Chondrocyte (in vitro differentiated cells): Measurements from ENCODE around the gene STUM. TPM values are rescaled to one million over a fixed set of nuclear protein-coding genes. Genes with fewer than 3 reads are reported as not detected.
A peak's percentile ranks its signal among the peaks of the same experiment; 100 is the strongest.

Experiments used
- DNase-seq: peaks from one replicate; pipeline ENCODE4 v3.0.0; 2021; ENCODE audit warnings: mixed read lengths, low spot score
- H3K27ac Mint-ChIP-seq: one replicate; pipeline ENCODE4 v1.8.0; 2021; ENCODE audit warnings: mild to moderate bottlenecking, moderate library complexity, mixed read lengths; ENCODE audit not compliant: unreplicated experiment
- H3K27me3 Mint-ChIP-seq: 2 replicates; pipeline ENCODE4 v1.8.0; 2021; ENCODE audit warnings: low read depth, mixed read lengths
- H3K36me3 Mint-ChIP-seq: 2 replicates; pipeline ENCODE4 v1.8.0; 2021; ENCODE audit warnings: low read depth, mixed read lengths
- H3K4me1 Mint-ChIP-seq: 2 replicates; pipeline ENCODE4 v1.8.0; 2021; ENCODE audit warnings: low read depth, mild to moderate bottlenecking, mixed read lengths
- H3K4me3 Mint-ChIP-seq: one replicate; pipeline ENCODE4 v1.8.0; 2021; ENCODE audit warnings: mild to moderate bottlenecking, moderate library complexity, mixed read lengths; ENCODE audit not compliant: unreplicated experiment
- H3K9me3 Mint-ChIP-seq: 2 replicates; pipeline ENCODE4 v1.8.0; 2021; ENCODE audit warnings: low read depth, mixed read lengths
- total RNA-seq: library from RNA; stranded (reverse); gene quantifications from 3 replicates; pipeline ENCODE4 v1.2.1, GENCODE V29; 2021
- TF ChIP-seq, protein P1 (sequence below): fragments of 200-600 bp; sonication (generic); IDR thresholded peaks from 2 replicates; pipeline ENCODE4 v1.5.0; 2021; ENCODE audit warnings: antibody characterized with exemption, mild to moderate bottlenecking, moderate library complexity

STUM gene
- total RNA-seq, 1 donor from 2014 or later = 0.27 TPM

DNA sequence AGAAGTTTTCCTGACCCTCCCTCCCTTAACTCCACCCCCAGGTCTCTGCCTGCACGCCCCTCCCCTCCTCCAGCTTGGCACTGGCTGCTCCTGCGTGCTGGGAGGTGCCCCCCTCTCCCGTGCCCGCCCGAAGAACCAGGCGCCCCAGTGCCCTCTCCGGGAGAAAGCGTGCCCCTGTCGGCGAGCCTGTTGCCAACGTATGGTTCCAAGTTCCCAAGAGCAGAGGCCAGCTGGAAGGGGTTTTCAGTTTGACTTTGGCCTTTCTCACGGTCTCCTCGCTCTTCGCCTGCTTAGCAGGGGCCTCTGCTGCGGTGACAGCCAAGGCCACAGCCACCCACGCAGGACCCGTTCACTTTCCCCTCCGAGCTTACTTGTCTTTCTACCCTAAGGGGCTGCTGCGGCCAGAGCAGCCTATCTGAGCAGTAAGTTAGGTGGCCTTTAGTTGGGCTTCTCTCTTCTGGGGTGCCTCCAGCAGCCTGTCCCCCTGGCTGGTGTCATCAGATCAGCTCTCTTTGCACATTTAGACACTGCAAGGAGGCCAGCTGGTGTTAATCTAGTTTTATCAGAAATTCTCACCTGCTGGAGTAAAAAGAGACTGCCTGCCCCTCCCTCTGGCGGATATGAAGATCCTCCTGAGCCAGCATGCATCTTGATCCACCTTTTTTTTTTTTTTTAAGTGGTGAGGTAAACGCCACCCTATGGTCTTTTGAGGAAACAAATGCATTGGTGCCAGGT lies 1.5 kb downstream of the STUM start:
- TF ChIP-seq, protein P1, sequence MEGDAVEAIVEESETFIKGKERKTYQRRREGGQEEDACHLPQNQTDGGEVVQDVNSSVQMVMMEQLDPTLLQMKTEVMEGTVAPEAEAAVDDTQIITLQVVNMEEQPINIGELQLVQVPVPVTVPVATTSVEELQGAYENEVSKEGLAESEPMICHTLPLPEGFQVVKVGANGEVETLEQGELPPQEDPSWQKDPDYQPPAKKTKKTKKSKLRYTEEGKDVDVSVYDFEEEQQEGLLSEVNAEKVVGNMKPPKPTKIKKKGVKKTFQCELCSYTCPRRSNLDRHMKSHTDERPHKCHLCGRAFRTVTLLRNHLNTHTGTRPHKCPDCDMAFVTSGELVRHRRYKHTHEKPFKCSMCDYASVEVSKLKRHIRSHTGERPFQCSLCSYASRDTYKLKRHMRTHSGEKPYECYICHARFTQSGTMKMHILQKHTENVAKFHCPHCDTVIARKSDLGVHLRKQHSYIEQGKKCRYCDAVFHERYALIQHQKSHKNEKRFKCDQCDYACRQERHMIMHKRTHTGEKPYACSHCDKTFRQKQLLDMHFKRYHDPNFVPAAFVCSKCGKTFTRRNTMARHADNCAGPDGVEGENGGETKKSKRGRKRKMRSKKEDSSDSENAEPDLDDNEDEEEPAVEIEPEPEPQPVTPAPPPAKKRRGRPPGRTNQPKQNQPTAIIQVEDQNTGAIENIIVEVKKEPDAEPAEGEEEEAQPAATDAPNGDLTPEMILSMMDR = no peak
- no peak overlapping the region for H3K27ac Mint-ChIP-seq
- no peaks in the 10 kb centered on the region for H3K9me3 Mint-ChIP-seq
- H3K4me1 Mint-ChIP-seq = peaks cover 12% of the 10 kb centered on the region
- DNase-seq = no peak
- H3K36me3 Mint-ChIP-seq = no peaks in the 10 kb centered on the region
- peaks cover 41% of the 10 kb centered on the region for H3K27me3 Mint-ChIP-seq
- peak overlapping the region; percentile 64 for H3K4me3 Mint-ChIP-seq

DNA sequence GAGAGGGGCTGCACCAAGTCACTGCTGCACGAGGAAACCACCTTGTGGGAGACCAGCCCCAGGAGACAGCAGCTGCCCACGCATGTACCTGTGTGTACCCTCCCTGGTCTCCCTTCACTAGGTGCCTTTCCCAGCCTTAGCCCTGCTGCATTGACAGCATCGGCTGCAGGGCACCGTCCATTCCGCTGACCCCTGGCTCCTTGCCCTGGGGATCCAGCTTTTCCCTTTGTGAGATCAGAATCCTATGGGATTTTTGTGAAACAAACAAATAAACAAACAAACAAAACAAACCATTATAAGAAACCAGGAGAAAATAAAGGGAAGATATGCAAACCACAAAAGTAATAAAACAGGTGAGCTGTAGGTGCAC lies 2.1 kb downstream of the STUM start:
- peaks cover 2% of the 10 kb centered on the region for H3K36me3 Mint-ChIP-seq
- DNase-seq = no peak
- H3K4me1 Mint-ChIP-seq = peaks cover 12% of the 10 kb centered on the region
- H3K4me3 Mint-ChIP-seq = no peak overlapping the region
- TF ChIP-seq, protein P1 = no peak
- peaks cover 42% of the 10 kb centered on the region for H3K27me3 Mint-ChIP-seq
- H3K27ac Mint-ChIP-seq = no peak overlapping the region
- no peaks in the 10 kb centered on the region for H3K9me3 Mint-ChIP-seq

DNA sequence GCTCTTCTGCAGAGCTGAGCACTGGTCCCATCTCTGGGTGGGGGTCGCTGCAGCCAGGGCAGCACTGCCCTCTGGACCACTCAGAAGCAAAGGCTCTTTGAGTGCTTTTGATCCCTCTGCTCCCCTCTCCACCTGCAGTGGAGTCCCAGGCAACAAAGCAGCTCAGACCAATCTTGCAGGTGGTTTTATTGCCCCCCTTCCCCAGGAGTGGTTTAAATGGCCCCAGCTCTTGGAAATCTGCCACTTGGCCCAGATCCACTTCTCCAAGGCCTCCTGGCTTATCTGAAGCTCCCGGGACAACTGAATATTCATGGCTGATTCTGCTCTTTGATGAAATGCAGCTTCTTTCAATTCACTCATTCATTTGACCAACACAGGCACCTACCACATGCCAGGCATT lies 2.7 kb downstream of the STUM start:
- Mint-ChIP-seq H3K9me3 (no peaks in the 10 kb centered on the region), H3K27me3 (peaks cover 44% of the 10 kb centered on the region), H3K4me1 (peaks cover 12% of the 10 kb centered on the region), H3K4me3 (no peak overlapping the region), H3K36me3 (peaks cover 2% of the 10 kb centered on the region), H3K27ac (no peak overlapping the region)
- TF ChIP-seq, protein P1 = no peak
- no peak for DNase-seq

DNA sequence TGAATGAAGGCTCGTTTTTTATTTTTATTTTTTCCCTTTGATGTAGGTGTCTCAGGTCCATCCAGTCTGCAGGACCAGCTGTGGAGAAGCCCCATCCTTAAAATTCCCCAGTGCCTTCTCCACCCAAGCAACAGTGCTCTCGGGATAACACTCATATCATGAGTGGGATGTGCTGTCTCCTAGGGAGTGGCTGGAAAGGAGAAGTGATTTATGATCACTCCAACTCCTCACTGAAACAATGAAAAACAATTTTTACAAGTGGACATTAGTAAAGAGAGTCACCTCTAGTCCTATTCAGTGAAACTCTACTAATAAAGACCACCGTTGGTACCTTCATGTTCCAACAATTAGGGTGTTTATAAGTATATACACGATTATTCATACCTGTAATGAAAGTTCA lies 3.5 kb downstream of the STUM start:
- TF ChIP-seq, protein P1 = no peak
- Mint-ChIP-seq H3K27ac (no peak overlapping the region), H3K27me3 (peaks cover 44% of the 10 kb centered on the region), H3K4me3 (no peak overlapping the region), H3K9me3 (no peaks in the 10 kb centered on the region), H3K36me3 (peaks cover 2% of the 10 kb centered on the region), H3K4me1 (peaks cover 12% of the 10 kb centered on the region)
- DNase-seq = no peak

DNA sequence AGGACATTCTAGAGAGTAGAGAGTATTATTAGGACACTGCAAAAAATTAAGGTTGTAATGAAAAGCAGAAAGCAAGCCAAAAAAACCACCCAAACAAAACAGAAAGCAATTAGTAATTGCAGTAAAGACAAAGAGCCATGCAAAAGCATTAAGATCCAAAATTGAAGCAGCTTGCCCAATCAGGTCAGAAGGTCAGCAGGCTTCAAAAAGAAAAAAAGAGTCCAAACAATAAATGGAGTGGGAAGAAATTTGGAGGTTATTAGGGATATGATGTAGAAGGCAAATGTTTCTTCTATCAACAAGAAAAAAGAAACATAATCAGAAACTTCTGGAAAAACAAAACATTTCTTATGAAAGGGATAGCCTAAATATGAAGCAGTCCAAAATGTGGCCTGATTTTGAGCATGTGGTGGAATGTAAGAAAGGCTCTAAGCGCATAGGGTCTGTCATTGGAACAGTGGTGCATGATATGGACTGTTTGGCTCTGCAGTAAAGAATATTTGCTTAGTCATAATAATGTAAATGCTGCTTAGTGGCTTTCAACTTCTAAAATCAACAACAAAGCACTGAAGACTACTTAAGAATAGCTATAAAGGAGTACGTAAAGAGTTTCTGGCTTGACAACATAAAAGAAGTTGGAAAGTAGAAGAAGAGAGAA lies 4.8 kb downstream of the STUM start:
- no peaks in the 10 kb centered on the region for H3K9me3 Mint-ChIP-seq
- no peak overlapping the region for H3K27ac Mint-ChIP-seq
- H3K4me3 Mint-ChIP-seq = no peak overlapping the region
- TF ChIP-seq, protein P1 = no peak
- peaks cover 8% of the 10 kb centered on the region for H3K4me1 Mint-ChIP-seq
- DNase-seq = no peak
- H3K36me3 Mint-ChIP-seq = peaks cover 2% of the 10 kb centered on the region
- peaks cover 48% of the 10 kb centered on the region for H3K27me3 Mint-ChIP-seq
